SK-N-SH (cell line): ENCODE data around the gene PMEPA1. TPM values are rescaled to one million over a fixed set of nuclear protein-coding genes. Genes with fewer than 3 reads are reported as not detected.

ENCODE experiments used
- CTCF ChIA-PET: fragments of 300-600, 350-600 bp; formaldehyde crosslinking; extraction: SDS; loops from one replicate; lab custom pipeline; 2021; lab: Yijun Ruan, JAX
- POLR2A ChIA-PET: fragments of 350-600 bp; sonication (Branson Sonifier 250); formaldehyde crosslinking; extraction: SDS; loops from one replicate; lab custom pipeline; 2020; ENCODE audit warnings: antibody characterized with exemption, inconsistent platforms; lab: Yijun Ruan, JAX
- DNase-seq: peaks from one replicate; pipeline ENCODE4 v3.0.0; 2012
- H2AFZ ChIP-seq: fragments of 200-600 bp; sonication (generic); 2 replicates; pipeline ENCODE4 v1.8.1; 2016; ENCODE audit warnings: antibody characterized with exemption, mild to moderate bottlenecking, low read depth
- H3F3A ChIP-seq: fragments of 200-600 bp; sonication (generic); replicated peaks from 2 replicates; pipeline ENCODE3; 2016; ENCODE audit warnings: antibody characterized with exemption, mild to moderate bottlenecking; ENCODE audit not compliant: insufficient read depth
- H3K27ac ChIP-seq, 2 experiments: fragments of 200-500 bp in 1 of 2; fragments of 200-600 bp in 1 of 2; sonication (Bioruptor generic) in 1 of 2; sonication (generic), shearing (Covaris generic) in 1 of 2; 2 replicates each; pipeline versions ENCODE4 v1.5.1 to v1.6.1; 2014 to 2016; ENCODE audit warnings: low read depth in 2 of 2, inconsistent platforms in 1 of 2, low read length in 1 of 2, mild to moderate bottlenecking in 1 of 2, mixed read lengths in 1 of 2
- H3K27me3 ChIP-seq: fragments of 200-600 bp; sonication (generic), shearing (Covaris generic); 2 replicates; pipeline ENCODE4 v1.6.1; 2016; ENCODE audit warnings: mixed run types; ENCODE audit not compliant: insufficient read depth
- H3K36me3 ChIP-seq, 2 experiments: fragments of 200-500 bp in 1 of 2; fragments of 200-600 bp in 1 of 2; sonication (Bioruptor generic) in 1 of 2; sonication (generic) in 1 of 2; replicated peaks in 1 of 2; 2 replicates each; pipeline versions ENCODE3 to v1.5.1; 2014 to 2016; ENCODE audit warnings: low read length in 1 of 2, mild to moderate bottlenecking in 1 of 2; ENCODE audit not compliant: insufficient read depth in 2 of 2, control insufficient read depth in 1 of 2
- H3K4me1 ChIP-seq, 2 experiments: fragments of 200-500 bp in 1 of 2; fragments of 200-600 bp in 1 of 2; sonication (Bioruptor generic) in 1 of 2; sonication (generic), shearing (Covaris generic) in 1 of 2; 2 replicates each; pipeline versions ENCODE4 v1.5.1 to v1.6.1; 2014 to 2016; ENCODE audit warnings: low read depth in 1 of 2, low read length in 1 of 2, mixed run types in 1 of 2; ENCODE audit not compliant: insufficient read depth in 2 of 2, control insufficient read depth in 1 of 2
- H3K4me2 ChIP-seq: fragments of 200-600 bp; sonication (generic), shearing (Covaris generic); 2 replicates; pipeline ENCODE4 v1.6.1; 2017; ENCODE audit warnings: mixed run types
- H3K4me3 ChIP-seq, 2 experiments: fragments of 200-500 bp in 1 of 2; fragments of 200-600 bp in 1 of 2; sonication (Bioruptor generic) in 1 of 2; sonication (generic), shearing (Covaris generic) in 1 of 2; 2 replicates each; pipeline versions ENCODE4 v1.5.1 to v1.8.1; 2014 to 2016; ENCODE audit warnings: low read depth in 2 of 2, inconsistent platforms in 1 of 2, low read length in 1 of 2, mild to moderate bottlenecking in 1 of 2, mixed read lengths in 1 of 2, moderate library complexity in 1 of 2
- H3K79me2 ChIP-seq: fragments of 200-600 bp; sonication (generic); 2 replicates; pipeline ENCODE4 v1.8.1; 2017; ENCODE audit warnings: mild to moderate bottlenecking; ENCODE audit not compliant: insufficient read depth
- H3K9ac ChIP-seq: fragments of 200-600 bp; sonication (generic); 2 replicates; pipeline ENCODE4 v1.6.1; 2017; ENCODE audit warnings: mixed run types
- H3K9me2 ChIP-seq: fragments of 200-600 bp; sonication (generic); 2 replicates; pipeline ENCODE4 v1.6.1; 2017; ENCODE audit warnings: mixed run types
- H3K9me3 ChIP-seq: fragments of 200-600 bp; sonication (generic); 2 replicates; pipeline ENCODE4 v1.6.1; 2017; ENCODE audit warnings: mixed run types, mild to moderate bottlenecking, moderate library complexity
- H4K20me1 ChIP-seq: fragments of 200-600 bp; sonication (generic); 2 replicates; pipeline ENCODE4 v1.6.1; 2017; ENCODE audit warnings: mild to moderate bottlenecking, mixed run types; ENCODE audit not compliant: insufficient read depth
- CHD2 ChIP-seq: fragments of 150-350 bp; IDR thresholded peaks from 2 replicates; pipeline ENCODE4 v1.6.1; 2018; ENCODE audit warnings: low read length; ENCODE audit not compliant: partially characterized antibody
- EZH2phosphoT487 ChIP-seq: fragments of 200-600 bp; sonication (generic); IDR thresholded peaks from 2 replicates; pipeline ENCODE4 v1.6.1; 2017; ENCODE audit warnings: low read depth, mixed run types, mild to moderate bottlenecking, antibody characterized with exemption, moderate library complexity, borderline replicate concordance
- FOXM1 ChIP-seq: IDR thresholded peaks from 2 replicates; pipeline ENCODE4 v1.4.0; 2012; ENCODE audit warnings: low read depth, mild to moderate bottlenecking
- GABPA ChIP-seq: IDR thresholded peaks from 2 replicates; pipeline ENCODE4 v1.4.0; 2012; ENCODE audit warnings: low read depth, mild to moderate bottlenecking
- JUND ChIP-seq: IDR thresholded peaks from 2 replicates; pipeline ENCODE4 v1.4.0; 2012
- MEF2A ChIP-seq: IDR thresholded peaks from 2 replicates; pipeline ENCODE4 v1.4.0; 2012; ENCODE audit warnings: low read depth, borderline replicate concordance
- MXI1 ChIP-seq: IDR thresholded peaks from 2 replicates; pipeline ENCODE4 v1.6.1; 2012; ENCODE audit warnings: mild to moderate bottlenecking, low read depth, low read length, improper control_type of control experiment
- NFIC ChIP-seq: IDR thresholded peaks from 2 replicates; pipeline ENCODE4 v1.4.0; 2012; ENCODE audit warnings: borderline replicate concordance
- RCOR1 ChIP-seq: fragments of 150-350 bp; IDR thresholded peaks from 2 replicates; pipeline ENCODE4 v1.6.1; 2017; ENCODE audit warnings: antibody characterized with exemption, low read length
- RFX5 ChIP-seq: IDR thresholded peaks from 2 replicates; pipeline ENCODE4 v1.6.1; 2012; ENCODE audit warnings: mild to moderate bottlenecking, improper control_type of control experiment, low read length
- SIN3A ChIP-seq: IDR thresholded peaks from 2 replicates; pipeline ENCODE4 v1.6.1; 2012; ENCODE audit warnings: low read depth, mild to moderate bottlenecking, low read length, moderate library complexity, borderline replicate concordance
- TCF12 ChIP-seq: IDR thresholded peaks from 2 replicates; pipeline ENCODE4 v1.4.0; 2012
- TEAD4 ChIP-seq: IDR thresholded peaks from 2 replicates; pipeline ENCODE4 v1.4.0; 2012; ENCODE audit warnings: mild to moderate bottlenecking, borderline replicate concordance; ENCODE audit not compliant: insufficient read depth
- YY1 ChIP-seq: IDR thresholded peaks from 2 replicates; pipeline ENCODE4 v1.4.0; 2012; ENCODE audit warnings: low read depth, mild to moderate bottlenecking
- WGBS: methylation state at CpG from one replicate; pipeline ENCODE4 v1.1.6; 2017; ENCODE audit warnings: low lambda C conversion rate; 5-methylcytosine and 5-hydroxymethylcytosine counted together
- polyA plus RNA-seq, 3 experiments: library from polyadenylated mRNA; depleted of rRNA; stranded (reverse); fragments of >200 nt; gene quantifications; 2 replicates each; pipeline ENCODE4 v1.2.3, GENCODE V29; 2012
- TF ChIP-seq, protein P1 (sequence below): fragments of 200-600 bp; sonication (generic); IDR thresholded peaks from 2 replicates; pipeline ENCODE4 v1.6.1; 2017; ENCODE audit warnings: antibody characterized with exemption, mild to moderate bottlenecking, moderate library complexity
- TF ChIP-seq, protein P2 (sequence below): fragments of 150-350 bp; IDR thresholded peaks from 2 replicates; pipeline ENCODE4 v1.6.1; 2017; ENCODE audit warnings: antibody characterized with exemption, low read length, low read depth, borderline replicate concordance
- TF ChIP-seq, protein P3 (sequence below): IDR thresholded peaks from 2 replicates; pipeline ENCODE4 v1.4.0; 2012; ENCODE audit warnings: low read depth

PMEPA1 gene
- polyA plus RNA-seq, 1 of the 3 experiments (the other 2 are of a cell fraction): 7.1 TPM

DNA sequence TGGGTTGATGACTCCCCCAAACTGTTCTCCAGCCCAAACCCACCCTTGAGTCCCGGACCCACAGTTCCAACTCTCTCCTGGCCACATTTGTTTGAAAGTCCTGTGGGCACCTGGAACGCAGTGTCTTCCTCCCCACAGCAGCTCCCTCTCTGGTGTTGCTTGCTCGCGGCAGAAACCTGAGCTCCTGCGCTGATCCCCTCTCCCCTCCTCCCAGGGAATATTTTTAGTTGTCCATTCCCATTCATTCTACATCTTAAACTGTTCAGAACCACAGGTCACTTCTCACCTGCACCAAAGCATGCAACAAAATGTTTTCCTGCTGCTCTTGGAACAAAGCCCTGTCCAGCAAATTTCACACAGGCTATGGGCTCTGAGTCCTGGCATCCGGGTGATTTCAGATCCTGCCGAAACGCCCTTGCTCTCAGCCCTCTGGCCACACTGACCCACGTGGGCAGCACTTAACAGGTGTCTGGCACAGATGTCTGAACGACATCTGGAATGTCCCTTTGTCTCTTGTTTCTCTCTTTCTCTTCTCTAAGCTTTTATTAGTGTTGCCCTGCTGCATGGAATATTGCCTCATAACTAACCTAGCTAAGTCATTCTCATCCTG, 27.0 kb upstream of the PMEPA1 start:
- no peak overlapping the region for H3K9ac ChIP-seq
- CTCF ChIA-PET: interaction anchor here (1.2 kb wide), 1 partner anchor 114 kb away, joined by 5 read pairs; no protein-coding TSS in a partner anchor
- no peak overlapping the region for H3K27ac ChIP-seq
- H4K20me1 ChIP-seq: no peaks in the 10 kb centered on the region
- POLR2A ChIA-PET: no interaction called here
- H3F3A ChIP-seq: no peaks in the 10 kb centered on the region
- H3K36me3 ChIP-seq: no peaks in the 10 kb centered on the region
- 61% methylated on average over 10 of the region's 10 CpGs for WGBS
- no peaks in the 10 kb centered on the region for H3K79me2 ChIP-seq
- H3K4me3 ChIP-seq: no peak overlapping the region
- H3K27me3 ChIP-seq: peaks cover 8% of the 10 kb centered on the region
- no peak for TF ChIP-seq YY1
- TF ChIP-seq RCOR1: peak; percentile 52; the same call in 1 of the 2 replicates
- TF ChIP-seq RFX5: no peak
- TF ChIP-seq SIN3A: no peak
- TF ChIP-seq MXI1: no peak
- peaks cover 0 to 14% of the 10 kb centered on the region in 2 experiments; a peak in 1 of 4 replicates for H3K4me1 ChIP-seq
- H2AFZ ChIP-seq: no peak overlapping the region
- no peak for DNase-seq
- H3K4me2 ChIP-seq: no peak overlapping the region
- H3K9me2 ChIP-seq: no peaks in the 10 kb centered on the region
- H3K9me3 ChIP-seq: no peaks in the 10 kb centered on the region

DNA sequence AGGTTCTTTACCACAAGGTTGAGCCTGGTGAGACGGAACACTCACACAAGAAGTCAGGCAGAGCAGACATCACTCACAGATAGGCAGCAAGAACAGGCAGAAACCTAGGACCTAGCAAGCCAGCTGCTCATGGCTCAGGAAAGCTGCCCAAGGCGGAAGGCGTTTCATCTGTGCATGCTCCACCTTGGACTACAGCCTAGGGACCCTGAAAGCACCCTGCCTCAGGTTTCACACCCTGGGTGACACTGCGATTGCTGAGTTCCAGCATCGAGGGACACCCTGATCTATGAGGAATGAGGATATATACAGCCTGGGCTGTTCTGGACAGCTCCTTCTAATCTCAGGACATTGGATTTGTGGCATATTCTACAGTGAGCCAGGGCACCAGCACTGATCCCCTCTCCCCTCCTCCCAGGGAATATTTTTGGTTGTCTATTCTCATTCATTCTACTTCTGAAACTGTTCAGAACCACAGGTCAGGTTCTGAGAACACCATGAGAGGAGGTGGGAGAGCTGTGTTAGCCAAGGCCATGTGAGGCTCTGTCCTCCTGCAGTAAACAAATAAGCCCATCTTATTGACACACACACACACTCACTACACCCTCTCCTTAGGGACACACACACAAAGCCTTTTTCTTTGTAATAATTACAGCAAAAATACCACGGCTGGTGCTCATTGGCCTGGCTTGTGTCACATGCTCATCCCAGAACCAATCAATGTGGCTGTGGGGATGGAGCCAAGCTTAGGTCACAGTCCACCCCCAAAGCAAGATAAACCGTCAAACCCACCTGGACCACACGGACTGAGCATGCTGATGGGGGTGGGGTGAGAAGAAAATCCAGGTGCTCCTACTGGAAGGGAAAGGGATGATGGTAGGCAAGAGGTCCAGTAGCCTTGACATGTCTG, 26.3 kb upstream of the PMEPA1 start:
- Histone ChIP-seq H3K9me3 (no peaks in the 10 kb centered on the region), H3K27ac (no peak overlapping the region), H3K9ac (no peak overlapping the region), H4K20me1 (no peaks in the 10 kb centered on the region), H2AFZ (no peak overlapping the region), H3F3A (no peaks in the 10 kb centered on the region), H3K9me2 (no peaks in the 10 kb centered on the region), H3K4me1 (peaks cover 0 to 14% of the 10 kb centered on the region in 2 experiments; a peak in 1 of 4 replicates), H3K4me3 (no peak overlapping the region), H3K27me3 (peaks cover 8% of the 10 kb centered on the region), H3K36me3 (no peaks in the 10 kb centered on the region), H3K79me2 (no peaks in the 10 kb centered on the region), H3K4me2 (no peak overlapping the region)
- CTCF ChIA-PET: no interaction called here
- POLR2A ChIA-PET: no interaction called here
- WGBS: 80% methylated on average over 7 of the region's 8 CpGs
- TF ChIP-seq JUND: no peak
- no peak for TF ChIP-seq CHD2
- TF ChIP-seq, protein P1, sequence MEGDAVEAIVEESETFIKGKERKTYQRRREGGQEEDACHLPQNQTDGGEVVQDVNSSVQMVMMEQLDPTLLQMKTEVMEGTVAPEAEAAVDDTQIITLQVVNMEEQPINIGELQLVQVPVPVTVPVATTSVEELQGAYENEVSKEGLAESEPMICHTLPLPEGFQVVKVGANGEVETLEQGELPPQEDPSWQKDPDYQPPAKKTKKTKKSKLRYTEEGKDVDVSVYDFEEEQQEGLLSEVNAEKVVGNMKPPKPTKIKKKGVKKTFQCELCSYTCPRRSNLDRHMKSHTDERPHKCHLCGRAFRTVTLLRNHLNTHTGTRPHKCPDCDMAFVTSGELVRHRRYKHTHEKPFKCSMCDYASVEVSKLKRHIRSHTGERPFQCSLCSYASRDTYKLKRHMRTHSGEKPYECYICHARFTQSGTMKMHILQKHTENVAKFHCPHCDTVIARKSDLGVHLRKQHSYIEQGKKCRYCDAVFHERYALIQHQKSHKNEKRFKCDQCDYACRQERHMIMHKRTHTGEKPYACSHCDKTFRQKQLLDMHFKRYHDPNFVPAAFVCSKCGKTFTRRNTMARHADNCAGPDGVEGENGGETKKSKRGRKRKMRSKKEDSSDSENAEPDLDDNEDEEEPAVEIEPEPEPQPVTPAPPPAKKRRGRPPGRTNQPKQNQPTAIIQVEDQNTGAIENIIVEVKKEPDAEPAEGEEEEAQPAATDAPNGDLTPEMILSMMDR: no peak
- TF ChIP-seq YY1: no peak
- no peak for TF ChIP-seq MEF2A
- TF ChIP-seq, protein P2, sequence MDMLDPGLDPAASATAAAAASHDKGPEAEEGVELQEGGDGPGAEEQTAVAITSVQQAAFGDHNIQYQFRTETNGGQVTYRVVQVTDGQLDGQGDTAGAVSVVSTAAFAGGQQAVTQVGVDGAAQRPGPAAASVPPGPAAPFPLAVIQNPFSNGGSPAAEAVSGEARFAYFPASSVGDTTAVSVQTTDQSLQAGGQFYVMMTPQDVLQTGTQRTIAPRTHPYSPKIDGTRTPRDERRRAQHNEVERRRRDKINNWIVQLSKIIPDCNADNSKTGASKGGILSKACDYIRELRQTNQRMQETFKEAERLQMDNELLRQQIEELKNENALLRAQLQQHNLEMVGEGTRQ: no peak
- TF ChIP-seq, protein P3, sequence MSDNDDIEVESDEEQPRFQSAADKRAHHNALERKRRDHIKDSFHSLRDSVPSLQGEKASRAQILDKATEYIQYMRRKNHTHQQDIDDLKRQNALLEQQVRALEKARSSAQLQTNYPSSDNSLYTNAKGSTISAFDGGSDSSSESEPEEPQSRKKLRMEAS: no peak
- TF ChIP-seq TCF12: no peak
- no peak for TF ChIP-seq FOXM1
- no peak for TF ChIP-seq GABPA
- no peak for TF ChIP-seq NFIC
- no peak for TF ChIP-seq TEAD4
- no peak for TF ChIP-seq EZH2phosphoT487
- no peak for DNase-seq
